Stimulated activated CD4-positive, alpha-beta T cell treated with anti-CD3 and anti-CD28 coated beads, Interleukin-1b, Interleukin-23, amount 100 ng/mL, for 1 hour (primary cell): Measurements from ENCODE around the gene FBXO17.
"Not testable (repeated sequence)": the region's sequence is repeated elsewhere in the genome, so short reads cannot be mapped to it uniquely, and the experiment has no call there.

Source experiments
- DNase-seq, 2 donors: peaks; one replicate each; pipeline ENCODE4 v3.0.0-alpha.2; 2020; ENCODE audit warnings: low read depth in 2 of 2

FBXO17 gene

DNA sequence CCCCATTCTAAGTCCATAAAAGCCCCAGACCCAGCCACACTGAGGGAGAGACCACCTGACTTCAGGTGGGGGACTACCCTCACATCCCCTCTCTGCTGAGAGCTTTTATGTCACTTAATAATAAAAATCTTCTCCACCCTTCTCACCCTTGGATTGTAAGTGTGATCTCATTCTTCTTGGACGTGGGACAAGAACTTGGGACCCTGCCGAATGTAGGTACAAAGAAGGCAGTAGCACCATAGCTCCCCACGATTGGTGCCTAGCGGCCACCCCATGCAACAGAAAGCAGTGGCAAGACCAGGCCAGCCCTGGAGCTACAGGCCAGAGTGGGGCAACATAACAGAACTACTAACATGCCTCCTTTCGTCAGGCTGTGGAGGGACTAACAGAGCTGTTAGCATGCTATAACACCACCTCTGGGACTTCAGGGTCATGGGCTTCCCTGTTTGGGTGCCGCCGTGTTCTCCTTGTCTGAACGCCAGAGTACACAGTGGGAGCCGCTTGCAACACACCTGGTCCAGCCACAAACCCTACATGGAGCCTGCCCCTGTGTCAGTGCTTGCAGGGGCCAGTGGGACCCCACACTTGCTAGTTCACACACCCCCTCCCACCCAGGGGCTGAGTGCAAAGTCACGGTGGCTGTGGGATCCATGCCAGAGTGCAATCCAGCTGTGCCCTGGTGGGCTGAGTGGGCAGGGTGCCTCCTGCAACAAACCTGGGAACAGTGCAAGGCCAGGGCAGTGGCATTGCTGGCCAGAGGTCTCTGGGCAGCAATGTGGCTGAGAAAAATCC, 5.2 kb upstream of the FBXO17 start:
- no peak for DNase-seq

DNA sequence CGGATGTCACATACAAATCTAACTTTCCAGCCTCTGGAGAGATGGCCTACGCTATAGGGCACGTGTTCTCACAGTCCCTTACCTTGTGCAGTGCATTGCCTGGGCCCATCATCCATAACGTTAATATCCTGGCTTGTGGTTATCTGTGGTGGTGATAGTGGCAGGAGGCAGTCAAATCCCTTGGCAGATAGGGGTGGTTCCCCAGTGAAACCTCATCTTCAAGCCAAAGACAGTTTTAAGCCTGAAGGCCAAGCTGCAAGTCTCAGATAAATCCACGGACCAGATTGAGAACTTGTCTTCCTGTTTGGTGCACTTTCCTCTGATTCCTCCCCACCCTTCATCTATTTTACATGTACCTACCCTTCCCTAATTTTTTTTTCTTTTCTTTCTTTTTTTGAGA, 4.3 kb upstream of the FBXO17 start:
- DNase-seq, result no peak

DNA sequence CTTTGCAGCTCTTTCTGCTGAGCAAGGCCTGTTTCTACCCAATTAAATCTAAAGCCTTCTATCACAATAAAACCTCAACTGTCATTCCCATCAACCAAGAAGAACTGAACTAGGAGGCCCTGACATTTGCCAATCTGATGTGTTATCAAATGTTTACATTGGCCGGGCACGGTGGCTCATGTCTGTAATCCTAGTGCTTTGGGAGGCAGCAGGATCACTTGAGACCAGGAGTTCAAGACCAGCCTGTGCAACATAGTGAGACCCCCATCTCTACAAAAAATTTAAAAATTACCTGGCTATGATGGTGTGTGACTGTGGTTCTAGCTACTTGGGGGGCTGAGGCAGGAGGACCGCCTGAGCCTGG, 2.8 kb upstream of the FBXO17 start:
- DNase-seq, result no peak

DNA sequence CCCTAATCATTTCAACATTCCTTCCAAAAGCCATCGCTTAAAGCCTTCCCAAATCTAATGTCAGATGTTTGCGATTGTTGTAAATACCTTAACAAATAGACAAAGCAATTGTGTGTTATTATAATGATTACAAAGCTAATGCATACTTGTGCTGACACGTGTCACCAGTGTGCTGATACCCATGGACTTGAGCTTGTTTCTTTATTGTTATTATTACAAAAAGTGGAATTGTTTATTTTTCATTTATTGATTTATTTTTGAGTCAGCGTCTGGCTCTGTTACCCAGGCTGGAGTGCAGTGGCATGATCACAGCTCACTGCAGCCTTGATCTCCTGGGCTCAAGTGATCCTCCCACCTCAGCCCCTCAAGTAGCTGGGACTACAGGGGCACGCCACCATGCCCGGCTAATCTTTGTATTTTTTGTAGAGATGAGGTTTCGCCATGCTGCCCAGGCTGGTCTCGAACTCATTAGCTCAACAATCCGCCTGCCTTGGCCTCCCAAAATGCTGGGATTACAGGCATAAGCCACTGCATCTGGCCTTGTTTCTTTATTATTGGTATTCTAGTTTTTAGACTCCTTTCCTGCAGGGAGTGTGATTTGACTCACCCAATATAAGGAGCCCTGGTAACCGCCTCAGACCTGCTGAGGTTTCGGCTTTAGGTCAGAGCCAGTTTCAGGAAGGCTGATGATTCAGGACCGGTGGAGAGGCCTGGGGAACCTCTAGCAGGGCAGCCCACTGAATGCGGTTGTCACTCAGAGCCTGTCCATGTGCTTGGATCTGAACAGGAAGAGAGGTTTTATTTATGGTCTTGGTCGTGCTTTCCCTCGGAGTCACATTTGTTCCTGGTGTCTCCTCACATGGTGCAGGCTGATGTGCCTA, 2.1 kb upstream of the FBXO17 start:
- DNase-seq, result no peak

DNA sequence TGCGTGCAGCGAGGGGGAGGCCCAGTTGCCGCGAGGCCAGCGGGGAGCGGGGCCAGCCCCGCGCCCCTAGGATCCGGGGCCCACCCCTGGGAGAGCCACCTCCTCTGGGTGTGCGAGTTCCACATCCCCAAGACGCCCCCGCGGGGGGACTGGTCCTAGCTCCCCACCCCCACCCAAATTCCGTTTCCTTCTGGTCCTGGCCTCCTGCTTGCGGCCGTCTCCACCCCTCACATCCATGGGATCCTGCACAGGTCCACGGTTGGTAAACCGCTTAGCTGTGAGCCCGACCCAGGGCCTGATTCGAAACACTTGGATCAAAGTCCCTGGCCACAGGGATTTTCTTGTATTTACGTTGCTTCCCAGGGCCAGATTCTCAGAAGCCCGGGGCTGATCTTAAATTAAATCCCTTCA, 324 bp upstream of the FBXO17 start:
- no peak for DNase-seq

DNA sequence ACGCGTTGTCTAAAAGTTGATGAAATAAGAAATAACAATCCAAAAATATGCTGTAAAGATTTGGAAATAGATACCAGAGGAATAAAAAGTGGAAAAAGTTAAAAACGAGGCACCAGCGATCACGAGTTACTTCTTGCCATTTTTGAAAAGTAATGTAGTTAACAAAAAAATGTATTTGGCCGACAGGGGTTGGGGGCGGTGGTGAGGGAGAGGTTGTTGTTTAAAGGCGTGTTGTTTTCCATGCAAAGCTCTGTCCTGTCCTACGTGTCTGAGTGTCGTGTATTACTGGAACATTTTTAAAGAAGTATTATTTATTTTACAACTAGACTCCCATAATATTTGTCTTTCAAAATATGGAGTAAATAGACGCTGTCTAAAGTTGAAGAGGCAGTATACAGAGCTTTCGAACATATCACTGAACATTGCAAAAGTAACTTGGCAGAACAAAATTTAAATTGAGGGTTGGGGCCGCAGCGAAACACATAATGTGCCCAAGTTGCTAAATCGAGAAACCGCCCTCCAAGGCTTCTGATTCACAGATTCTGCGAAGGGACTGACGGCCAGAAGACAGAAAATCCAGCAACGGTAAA, 823 bp downstream of the FBXO17 start:
- DNase-seq, result no peak

DNA sequence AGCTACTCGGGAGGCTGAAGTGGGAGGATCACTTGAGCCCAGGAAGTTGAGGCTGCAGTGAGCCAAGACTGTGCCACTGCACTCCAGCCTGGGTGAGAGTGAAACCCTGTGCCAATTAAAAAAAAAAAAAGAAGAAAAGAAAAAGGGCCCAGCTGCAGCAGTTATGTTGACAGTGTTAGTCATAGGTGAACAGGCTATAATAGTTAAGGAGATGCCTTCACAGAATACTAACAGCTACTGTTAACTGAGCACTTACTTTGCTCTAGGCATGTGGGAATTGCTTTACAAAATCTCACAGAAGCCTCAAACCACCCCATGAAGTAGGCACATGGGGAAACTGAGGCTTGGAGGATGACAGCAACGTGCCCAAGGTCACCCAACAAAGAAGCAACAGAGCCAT, 3.9 kb downstream of the FBXO17 start:
- DNase-seq, result no peak

DNA sequence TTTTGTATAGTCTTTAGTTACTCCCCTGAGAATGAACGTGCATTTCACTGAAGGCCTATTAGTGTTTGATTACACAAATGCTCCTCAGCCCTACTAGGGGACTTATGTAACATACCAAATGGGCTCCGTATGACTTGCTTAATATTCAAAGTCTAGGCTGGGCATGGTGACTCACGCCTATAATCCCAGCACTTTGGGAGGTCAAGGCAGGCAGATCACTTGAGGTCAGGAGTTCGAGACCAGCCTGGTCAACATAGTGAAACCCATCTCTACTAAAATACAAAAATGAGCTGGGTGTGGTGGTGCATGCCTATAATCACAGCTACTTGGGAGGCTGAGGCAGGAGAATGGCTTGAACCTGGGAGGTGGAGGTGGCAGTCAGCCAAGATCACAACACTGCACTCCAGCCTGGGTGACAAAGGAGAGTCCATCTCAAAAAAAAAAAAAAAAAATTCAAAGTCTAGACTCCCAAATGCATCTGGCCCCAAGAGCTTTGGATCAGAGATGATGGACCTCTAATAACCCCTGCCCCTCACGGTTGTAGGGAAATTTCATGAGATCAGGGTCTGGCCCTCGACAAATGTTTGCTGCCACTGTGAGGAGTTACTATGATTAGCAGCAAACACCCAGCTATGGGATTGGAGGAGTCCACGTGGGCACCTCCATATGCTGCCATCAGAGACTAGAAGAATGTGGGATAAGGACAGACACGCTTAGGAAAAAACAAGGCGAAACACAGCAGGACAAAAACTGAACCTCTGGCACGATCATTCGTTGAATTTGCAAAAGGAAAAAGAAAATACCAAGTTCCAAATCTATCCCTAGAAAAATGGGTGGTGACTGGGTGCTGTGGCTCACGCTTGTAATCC, 4.6 kb downstream of the FBXO17 start:
- DNase-seq, result no peak

DNA sequence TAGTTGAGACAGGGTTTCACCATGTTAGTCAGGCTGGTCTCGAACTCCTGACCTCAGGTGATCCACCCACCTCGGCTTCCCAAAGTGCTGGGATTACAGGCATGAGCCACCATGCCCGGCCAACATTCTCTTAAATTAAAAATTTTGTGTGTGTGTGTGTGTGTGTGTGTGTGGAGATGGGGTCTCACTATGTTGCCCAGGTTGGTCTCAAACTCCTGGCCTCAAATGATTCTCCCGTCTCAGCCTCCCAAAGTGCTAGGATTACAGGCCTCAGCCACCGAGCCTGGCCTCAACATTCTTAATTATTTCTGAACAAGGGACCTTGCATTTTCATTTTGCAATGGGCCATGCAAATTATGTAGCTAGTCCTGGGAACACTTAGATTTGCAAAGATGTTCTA, 9.4 kb downstream of the FBXO17 start:
- not testable (repeated sequence) for DNase-seq

DNA sequence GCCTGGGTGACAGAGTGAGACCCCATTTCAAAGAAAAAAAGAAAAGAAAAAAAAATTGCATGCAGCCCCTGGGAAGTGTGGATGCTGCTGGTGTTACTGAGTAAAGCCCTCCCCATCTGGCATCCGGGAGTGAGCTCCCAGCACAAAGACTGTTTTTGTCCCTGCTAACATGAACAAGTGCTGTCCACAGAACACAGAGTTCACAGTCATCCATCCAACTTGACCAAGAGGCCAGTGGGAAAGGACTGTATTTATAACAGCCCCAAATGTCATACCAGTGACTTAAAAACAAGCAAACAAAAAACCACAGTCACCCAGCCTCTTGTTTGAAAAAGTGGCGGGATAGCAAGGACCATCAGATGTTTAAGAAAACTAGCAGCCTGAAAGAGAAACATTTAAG, 10.8 kb downstream of the FBXO17 start:
- no peak for DNase-seq

DNA sequence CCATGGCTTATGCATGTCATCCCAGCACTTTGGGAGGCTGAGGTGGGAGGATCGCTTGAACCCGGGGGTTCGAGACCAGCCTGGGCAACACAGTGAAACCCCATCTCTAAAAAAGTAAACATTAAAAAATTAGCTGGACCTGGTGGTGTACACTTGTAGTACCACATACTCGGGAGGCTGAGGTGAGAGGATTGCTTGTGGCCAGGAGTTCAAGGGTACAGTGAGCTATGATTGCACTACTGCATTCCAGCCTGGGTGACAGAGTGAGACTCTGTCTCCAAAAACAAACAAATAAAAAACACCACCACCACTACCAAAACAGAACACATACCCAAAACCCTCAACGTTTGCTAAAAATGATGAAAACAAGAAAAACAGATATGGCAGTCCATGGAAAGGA, 15.9 kb downstream of the FBXO17 start:
- no peak for DNase-seq

DNA sequence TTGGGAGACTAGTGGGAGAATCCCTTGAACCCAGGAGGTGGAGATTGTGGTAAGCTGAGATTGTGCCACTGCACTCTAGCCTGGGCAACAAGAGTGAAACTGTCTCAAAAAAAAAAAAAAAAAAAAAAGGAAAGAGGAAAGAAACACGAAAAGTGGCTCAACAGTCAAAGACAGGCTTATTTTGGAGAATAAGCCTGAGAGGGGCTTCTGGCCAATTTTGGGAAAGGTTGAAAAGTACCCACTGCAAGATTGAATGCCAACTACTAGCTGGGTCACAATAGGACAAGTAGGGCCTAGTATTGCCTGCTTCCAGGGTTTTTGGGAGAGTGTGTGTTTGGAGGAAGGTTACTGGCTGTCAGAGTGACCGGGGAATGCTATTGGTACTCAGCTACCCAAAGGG, 17.2 kb downstream of the FBXO17 start:
- DNase-seq, result no peak

DNA sequence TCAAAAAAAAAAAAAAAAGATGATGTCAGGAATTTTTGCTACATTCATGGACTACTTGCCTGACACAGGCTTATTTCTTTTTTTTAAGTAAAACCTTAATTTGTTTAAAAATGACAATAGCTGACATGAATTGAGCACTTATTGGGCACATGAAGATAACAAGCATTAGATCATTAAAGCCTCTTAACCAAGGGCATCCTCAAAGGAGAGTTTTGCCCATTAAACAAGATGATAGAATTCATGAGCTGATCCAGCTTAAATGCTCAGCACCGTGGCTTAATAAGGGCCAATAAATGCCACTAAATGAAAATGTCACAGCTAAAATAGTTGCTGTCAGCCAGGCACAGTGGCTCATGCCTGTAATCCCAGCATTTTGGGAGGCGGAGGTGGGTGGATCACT, 19.3 kb downstream of the FBXO17 start:
- DNase-seq, result no peak

DNA sequence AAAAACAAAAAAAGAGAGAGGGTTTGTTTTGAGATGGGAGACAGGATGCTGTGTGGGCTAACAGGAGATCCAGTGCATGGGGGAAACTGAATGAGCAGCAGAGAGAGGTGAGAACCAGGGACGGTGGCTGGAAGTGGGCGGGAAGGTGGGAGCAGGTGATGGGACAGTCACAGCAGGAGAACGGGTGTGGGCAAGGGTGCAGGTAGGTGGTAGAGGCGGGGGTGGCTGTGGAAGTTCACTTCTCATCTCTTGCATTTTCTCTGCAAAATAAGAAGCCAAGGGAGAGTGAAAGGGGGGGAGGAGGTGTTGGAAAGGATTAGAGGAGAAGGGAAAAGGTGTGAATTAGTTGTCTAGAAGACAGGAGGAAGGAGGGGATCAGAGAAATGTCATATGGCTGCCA, 21.9 kb downstream of the FBXO17 start:
- no peak for DNase-seq

DNA sequence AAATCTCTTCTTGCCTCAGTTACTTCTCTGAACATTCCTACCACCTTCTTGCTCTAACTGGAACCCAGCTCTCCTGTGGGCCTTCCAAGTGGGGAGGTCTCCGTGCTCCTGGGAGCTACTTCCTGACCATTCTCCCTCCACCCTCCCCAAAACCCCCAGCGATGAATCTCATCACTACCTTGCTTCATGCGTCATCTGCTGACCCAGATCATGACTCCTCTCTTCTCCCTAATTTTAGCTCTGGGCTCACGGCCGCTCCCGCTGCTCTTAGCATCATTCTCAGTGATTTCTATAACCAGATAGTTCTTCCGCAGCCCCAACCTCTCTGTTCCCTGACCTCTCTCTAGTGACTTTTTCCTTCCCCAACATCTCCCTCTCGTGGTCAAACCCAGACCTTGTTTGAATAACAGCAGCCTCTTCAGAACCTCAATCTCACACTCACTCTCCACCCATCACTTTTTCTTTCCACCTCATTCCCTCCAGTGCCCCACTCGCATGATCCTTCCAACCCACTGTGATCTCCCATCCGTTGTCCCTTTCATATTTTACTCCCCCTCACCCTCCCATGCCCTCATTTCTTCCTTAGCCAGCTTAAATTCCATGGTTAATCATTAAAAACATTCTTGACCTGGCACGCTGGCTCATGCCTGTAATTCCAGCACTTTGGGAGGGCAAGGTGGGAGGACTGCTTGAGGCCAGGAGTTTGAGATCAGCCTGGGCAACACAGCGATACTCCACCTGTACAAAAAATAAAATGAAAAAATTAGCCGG, 23.0 kb downstream of the FBXO17 start:
- no peak for DNase-seq

DNA sequence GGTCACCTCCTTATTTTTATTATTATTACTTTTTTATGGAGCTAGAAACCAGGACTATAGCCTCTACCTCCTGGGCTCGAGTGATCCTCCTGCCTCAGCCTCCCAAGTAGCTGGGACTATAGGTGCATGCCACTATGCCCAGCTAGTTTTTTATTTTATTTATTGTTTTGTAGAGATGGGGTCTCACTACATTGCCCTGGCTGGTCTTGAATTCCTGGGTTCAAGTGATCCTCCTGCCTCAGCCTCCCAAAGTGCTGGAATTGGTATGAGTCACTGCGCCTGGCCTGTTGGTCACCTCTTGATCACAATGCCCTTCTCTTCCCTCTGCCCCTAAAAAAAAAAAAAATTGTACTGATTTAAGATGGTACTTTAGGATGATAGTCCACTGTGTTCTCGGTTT, 24.4 kb downstream of the FBXO17 start:
- no peak for DNase-seq

DNA sequence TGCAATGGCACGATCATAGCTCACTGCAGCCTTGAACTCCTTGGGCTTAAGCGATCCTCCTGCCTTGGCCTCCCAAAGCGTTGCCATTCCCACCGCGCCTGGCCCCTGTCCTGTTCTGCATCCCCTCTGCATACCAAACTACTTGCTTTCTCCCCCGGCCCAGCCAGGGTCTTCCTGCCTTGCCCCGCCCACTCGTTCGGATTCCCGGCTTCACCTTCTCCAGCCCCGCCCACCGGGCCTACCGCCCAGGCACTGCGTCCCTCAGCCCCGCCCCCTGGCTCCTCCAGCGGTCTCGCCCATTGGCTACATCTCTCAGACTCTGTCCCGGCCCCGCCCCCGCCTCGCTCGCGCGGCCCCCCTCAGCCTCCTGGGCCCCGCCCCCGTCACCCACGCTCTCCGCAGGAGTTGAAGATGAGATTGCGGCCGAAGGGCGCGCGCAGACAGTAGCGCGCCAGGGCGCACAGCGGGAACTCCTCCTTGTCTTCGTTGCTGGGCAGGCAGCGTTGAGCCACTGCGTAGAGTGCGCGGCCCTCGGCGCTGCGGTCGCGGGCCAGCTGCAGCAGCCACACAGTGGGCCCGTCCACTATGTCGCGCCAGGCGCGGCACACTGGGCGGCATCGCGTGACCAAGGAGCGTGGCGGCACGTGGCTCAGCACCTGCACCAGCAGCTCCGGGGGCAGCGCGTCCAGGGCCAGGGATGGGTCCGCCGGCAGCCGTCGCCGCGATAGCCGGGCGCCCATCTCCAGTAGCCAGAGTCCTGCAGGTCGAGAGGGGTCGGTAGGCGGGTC, 25.8 kb downstream of the FBXO17 start:
- peak; percentile 50 to 63 for DNase-seq

DNA sequence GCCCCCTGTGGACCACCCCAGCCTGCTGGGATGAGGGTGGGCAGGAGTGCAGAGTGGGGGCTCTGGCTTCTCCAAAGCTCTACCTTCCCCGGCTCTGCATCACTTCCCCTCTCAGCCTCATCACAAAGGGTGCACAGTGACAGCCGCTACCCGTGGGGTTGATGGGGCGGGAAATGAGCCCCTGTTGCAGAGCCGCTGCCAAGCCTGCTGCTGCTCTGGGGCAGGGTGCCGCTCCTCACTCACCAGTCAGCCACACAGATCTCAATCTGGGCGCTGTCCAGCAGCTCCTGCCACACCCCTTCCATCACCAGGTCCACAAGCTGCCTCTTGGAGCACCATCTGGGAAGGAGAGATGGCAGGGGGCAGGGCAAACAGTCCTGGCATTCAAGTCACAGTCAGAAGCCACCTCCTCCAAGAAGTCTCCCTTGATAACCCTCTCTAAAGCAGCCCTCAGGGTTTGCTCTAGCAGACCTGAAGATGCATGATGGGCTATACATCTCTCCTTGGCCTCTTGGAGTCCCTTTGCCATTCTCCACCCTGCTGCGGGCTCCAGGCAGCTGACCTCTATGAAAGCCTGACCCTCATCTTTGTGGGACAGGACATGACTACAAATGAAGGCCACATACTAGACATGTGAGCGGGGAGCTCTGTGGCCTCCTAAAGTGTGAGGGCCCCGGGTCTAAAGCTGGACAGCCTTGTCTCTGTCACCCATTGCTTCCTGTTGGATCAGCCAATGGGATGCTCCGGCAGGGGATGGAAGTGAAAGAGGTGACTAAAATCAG, 29.1 kb downstream of the FBXO17 start:
- DNase-seq, result no peak

DNA sequence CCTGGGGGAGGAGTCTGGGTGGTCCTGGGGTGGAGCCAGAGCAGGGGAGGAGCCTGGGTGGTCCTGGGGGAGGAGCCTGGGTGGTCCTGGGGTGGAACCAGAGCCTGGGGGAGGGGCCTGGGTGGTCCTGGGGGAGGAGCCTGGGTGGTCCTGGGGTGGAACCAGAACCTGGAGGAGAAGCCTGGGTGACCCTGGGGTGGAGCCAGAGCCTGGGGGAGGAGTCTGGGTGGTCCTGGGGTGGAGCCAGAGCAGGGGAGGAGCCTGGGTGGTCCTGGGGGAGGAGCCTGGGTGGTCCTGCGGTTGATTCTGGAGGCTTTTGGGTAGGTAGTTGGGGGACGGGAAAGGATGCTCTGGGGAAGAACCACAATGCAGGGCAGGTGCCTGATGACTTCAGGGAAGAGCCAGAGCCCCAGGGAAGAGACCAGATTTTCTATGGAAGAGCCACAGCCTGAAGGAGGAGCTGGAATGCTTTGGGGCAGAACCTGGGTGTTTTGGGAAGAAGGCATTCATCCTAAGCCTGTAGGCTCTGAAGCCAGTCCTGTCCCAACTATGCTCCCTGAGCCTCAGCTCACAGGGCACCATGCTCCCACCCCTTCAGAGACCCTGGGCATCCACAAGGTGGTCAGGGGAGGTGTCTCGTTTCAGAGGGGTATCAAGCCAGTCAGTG, 29.8 kb downstream of the FBXO17 start:
- DNase-seq, result no peak
